ENCODE data around the gene CHRM4. TPM values are rescaled to one million over a fixed set of nuclear protein-coding genes. Genes with fewer than 3 reads are reported as not detected.

Gene CHRM4
- total RNA-seq, 1 donor: 0.36 TPM

DNA sequence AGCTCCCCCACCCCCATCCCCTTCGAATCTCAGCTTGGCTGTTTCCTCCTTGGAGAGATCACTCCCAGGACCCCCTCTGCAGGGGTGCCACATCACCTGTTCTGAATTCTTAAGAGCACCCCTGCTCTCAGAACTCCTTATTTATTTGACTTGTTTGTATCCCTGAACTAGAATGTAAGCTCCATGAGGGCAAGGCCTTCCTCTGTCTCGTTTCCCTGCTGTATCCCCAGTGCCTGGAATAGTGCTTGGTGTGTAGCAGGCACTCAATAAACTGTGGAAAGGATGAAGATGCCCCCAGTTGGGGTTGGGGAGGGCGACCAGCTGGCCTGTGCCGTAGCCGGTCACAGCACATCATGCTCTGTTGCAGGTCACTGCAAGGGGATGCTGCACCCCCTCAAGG is 13.7 kb downstream of the CHRM4 start:
- Histone ChIP-seq H3K4me1 (ENCODE audit: insufficient read depth, low read length) (peaks cover 7% of the 10 kb centered on the region), H4K20me1 (ENCODE audit: insufficient read depth, low read length) (peaks cover 2% of the 10 kb centered on the region), H3K4me2 (ENCODE audit: insufficient read depth, low read length) (no peak overlapping the region), H3K36me3 (ENCODE audit: insufficient read depth, low read length) (peaks cover 8% of the 10 kb centered on the region), H3K4me3 (ENCODE audit: insufficient read depth, low read length) (no peak overlapping the region), H3K27me3 (ENCODE audit: insufficient read depth, low read length) (no peaks in the 10 kb centered on the region), H3K9me3 (ENCODE audit: low read depth, low read length) (no peaks in the 10 kb centered on the region), H2AFZ (ENCODE audit: low read length) (no peak overlapping the region), H3K27ac (ENCODE audit: low read depth, low read length) (no peak overlapping the region), H3K79me2 (ENCODE audit: insufficient read depth, low read length) (no peaks in the 10 kb centered on the region)
- TF ChIP-seq, protein P1, sequence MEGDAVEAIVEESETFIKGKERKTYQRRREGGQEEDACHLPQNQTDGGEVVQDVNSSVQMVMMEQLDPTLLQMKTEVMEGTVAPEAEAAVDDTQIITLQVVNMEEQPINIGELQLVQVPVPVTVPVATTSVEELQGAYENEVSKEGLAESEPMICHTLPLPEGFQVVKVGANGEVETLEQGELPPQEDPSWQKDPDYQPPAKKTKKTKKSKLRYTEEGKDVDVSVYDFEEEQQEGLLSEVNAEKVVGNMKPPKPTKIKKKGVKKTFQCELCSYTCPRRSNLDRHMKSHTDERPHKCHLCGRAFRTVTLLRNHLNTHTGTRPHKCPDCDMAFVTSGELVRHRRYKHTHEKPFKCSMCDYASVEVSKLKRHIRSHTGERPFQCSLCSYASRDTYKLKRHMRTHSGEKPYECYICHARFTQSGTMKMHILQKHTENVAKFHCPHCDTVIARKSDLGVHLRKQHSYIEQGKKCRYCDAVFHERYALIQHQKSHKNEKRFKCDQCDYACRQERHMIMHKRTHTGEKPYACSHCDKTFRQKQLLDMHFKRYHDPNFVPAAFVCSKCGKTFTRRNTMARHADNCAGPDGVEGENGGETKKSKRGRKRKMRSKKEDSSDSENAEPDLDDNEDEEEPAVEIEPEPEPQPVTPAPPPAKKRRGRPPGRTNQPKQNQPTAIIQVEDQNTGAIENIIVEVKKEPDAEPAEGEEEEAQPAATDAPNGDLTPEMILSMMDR (IDR thresholded peaks at IDR 0.05; ENCODE audit: extremely low read depth, low read depth, low read length): no peak
- no peak for DNase-seq (ENCODE audit: insufficient read length, low spot score, missing footprints)

GRCh38 chr11:46377290-46377689 is 14.3 kb downstream of the CHRM4 start:
- H3K36me3 ChIP-seq (ENCODE audit: insufficient read depth, low read length): peaks cover 12% of the 10 kb centered on the region

DNA sequence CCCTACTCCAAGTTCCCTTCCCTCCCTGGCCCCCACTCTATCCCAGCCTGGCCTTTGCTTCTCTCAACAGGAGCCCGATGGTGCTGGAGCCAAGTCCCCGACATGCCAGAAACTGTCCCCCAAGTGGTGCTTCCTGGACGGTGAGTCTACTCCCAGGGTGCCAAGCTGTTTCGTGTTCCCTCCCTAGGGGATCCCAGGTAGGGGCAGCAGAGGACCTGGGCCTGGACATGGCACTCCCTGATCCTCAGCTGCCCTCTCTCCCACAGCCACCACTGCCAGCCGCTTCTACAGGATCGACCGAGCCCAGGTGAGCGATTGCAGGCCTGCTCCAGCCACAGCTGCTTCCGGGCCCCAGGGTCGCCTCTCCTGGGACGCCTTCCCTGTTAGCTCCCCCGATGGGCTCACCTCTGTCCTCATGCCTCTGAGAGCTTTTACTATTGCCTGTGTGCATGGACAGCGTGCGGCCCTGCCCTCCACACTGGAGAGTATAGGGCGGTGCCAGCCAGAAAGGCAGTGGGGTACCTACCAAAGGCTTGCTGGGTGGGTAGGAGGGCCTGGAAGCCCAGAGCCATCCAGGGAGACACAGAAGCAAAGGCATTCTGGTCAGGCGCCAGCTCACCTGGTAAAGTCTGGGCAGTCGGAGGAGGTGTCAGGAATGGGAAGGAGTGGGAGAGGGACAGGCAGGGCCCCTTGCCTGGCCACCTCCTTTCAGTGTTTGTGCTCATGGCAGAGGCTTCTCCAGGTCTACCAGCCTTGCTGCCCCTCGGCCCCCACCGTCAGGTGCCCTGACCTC is 15.1 kb downstream of the CHRM4 start:
- no peaks in the 10 kb centered on the region for H3K79me2 ChIP-seq (ENCODE audit: insufficient read depth, low read length)
- TF ChIP-seq, protein P1 (IDR thresholded peaks at IDR 0.05; ENCODE audit: extremely low read depth, low read depth, low read length): no peak
- DNase-seq (ENCODE audit: insufficient read length, low spot score, missing footprints): no peak
- H3K4me3 ChIP-seq (ENCODE audit: insufficient read depth, low read length): no peak overlapping the region
- H3K4me2 ChIP-seq (ENCODE audit: insufficient read depth, low read length): no peak overlapping the region
- no peaks in the 10 kb centered on the region for H3K27me3 ChIP-seq (ENCODE audit: insufficient read depth, low read length)
- H2AFZ ChIP-seq (ENCODE audit: low read length): no peak overlapping the region
- H3K36me3 ChIP-seq (ENCODE audit: insufficient read depth, low read length): peaks cover 12% of the 10 kb centered on the region
- no peaks in the 10 kb centered on the region for H3K4me1 ChIP-seq (ENCODE audit: insufficient read depth, low read length)
- no peaks in the 10 kb centered on the region for H3K9me3 ChIP-seq (ENCODE audit: low read depth, low read length)
- no peak overlapping the region for H3K27ac ChIP-seq (ENCODE audit: low read depth, low read length)
- no peaks in the 10 kb centered on the region for H4K20me1 ChIP-seq (ENCODE audit: insufficient read depth, low read length)

More at GRCh38 chr11:46377290-46377689, 14.3 kb downstream of the CHRM4 start:
- Histone ChIP-seq H3K4me1 (ENCODE audit: insufficient read depth, low read length) (peaks cover 1% of the 10 kb centered on the region), H3K79me2 (ENCODE audit: insufficient read depth, low read length) (no peaks in the 10 kb centered on the region), H3K9me3 (ENCODE audit: low read depth, low read length) (no peaks in the 10 kb centered on the region), H3K4me2 (ENCODE audit: insufficient read depth, low read length) (no peak overlapping the region), H4K20me1 (ENCODE audit: insufficient read depth, low read length) (no peaks in the 10 kb centered on the region), H2AFZ (ENCODE audit: low read length) (no peak overlapping the region), H3K4me3 (ENCODE audit: insufficient read depth, low read length) (no peak overlapping the region), H3K27ac (ENCODE audit: low read depth, low read length) (no peak overlapping the region), H3K27me3 (ENCODE audit: insufficient read depth, low read length) (no peaks in the 10 kb centered on the region)
- TF ChIP-seq, protein P1 (IDR thresholded peaks at IDR 0.05; ENCODE audit: extremely low read depth, low read depth, low read length): no peak
- DNase-seq (ENCODE audit: insufficient read length, low spot score, missing footprints): no peak

GRCh38 chr11:46375392-46376101 is 16.0 kb downstream of the CHRM4 start:
- Histone ChIP-seq H4K20me1 (ENCODE audit: insufficient read depth, low read length) (no peaks in the 10 kb centered on the region), H3K9me3 (ENCODE audit: low read depth, low read length) (no peaks in the 10 kb centered on the region), H3K36me3 (ENCODE audit: insufficient read depth, low read length) (peaks cover 12% of the 10 kb centered on the region), H3K79me2 (ENCODE audit: insufficient read depth, low read length) (no peaks in the 10 kb centered on the region), H2AFZ (ENCODE audit: low read length) (no peak overlapping the region), H3K4me1 (ENCODE audit: insufficient read depth, low read length) (no peaks in the 10 kb centered on the region), H3K4me2 (ENCODE audit: insufficient read depth, low read length) (no peak overlapping the region), H3K27me3 (ENCODE audit: insufficient read depth, low read length) (no peaks in the 10 kb centered on the region), H3K27ac (ENCODE audit: low read depth, low read length) (no peak overlapping the region), H3K4me3 (ENCODE audit: insufficient read depth, low read length) (no peak overlapping the region)
- TF ChIP-seq, protein P1 (IDR thresholded peaks at IDR 0.05; ENCODE audit: extremely low read depth, low read depth, low read length): no peak
- no peak for DNase-seq (ENCODE audit: insufficient read length, low spot score, missing footprints)
